Sigmoid colon (tissue), 4 donors: ENCODE measurements around the gene TPCN2.

Experiments used
- CTCF ChIP-seq, 4 experiments: fragments of 450-650 bp in 3 of 4; fragments of 200-600 bp in 1 of 4; IDR thresholded peaks; one replicate each; pipeline ENCODE4 v1.5.1; 2016 to 2019; ENCODE audit warnings: antibody characterized with exemption in 4 of 4, mild to moderate bottlenecking in 3 of 4, moderate library complexity in 2 of 4
- POLR2AphosphoS5 ChIP-seq, 4 donors: sonication (generic); formaldehyde crosslinking; IDR thresholded peaks; one replicate each; pipeline ENCODE4 v1.6.1; 2017; ENCODE audit warnings: antibody characterized with exemption in 4 of 4

GRCh38 chr11:69135420-69136363, 87.0 kb downstream of the TPCN2 start:
- no peak for TF ChIP-seq POLR2AphosphoS5 (IDR thresholded peaks at IDR 0.05)
- no peak for TF ChIP-seq CTCF (IDR thresholded peaks at IDR 0.05)
